Measurements from ENCODE around the gene CFAP74.

The CFAP74 gene

DNA sequence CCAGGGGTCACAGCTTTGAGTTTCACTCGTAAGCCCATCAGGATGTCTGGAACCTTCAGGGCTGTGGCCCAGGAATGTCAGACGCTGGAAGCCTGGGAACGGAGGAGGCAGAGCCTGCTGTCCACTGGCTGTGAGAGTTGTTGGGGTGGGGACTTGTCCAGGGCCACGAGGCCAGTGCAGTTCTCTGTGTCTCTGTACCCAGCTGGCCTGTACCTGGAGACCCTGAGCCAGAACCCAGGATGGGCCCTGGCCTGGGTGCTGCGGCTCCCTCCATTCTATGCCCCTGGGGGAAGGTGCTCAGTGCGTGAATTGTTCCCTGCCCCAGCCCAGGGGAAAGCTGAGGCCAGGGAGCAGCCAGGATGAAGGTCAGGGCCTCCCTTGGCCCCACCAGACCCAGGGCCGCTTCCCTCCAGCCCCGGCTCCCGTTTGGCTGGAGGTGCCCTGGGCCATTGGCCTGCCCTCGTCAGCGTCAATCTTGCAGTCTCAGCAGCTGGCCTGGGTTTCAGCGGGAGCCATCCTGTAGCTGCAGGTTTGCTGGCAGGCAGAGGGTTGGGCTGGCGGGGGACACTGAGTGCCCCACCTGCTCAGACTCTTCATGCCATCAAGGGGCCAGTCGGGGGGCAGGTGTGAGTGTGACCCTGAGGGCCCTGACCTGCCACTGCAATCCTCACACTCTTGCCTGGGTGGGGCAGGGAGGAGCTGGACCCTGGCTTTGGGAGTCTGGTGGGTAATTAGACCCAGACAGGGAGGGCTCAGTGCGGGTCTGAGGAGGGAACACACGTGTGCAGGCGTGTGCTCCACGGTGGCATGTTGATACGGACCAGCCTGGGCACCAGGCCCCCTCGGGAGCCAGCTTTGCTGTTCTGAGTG lies 89.2 kb downstream of the CFAP74 start:
- DNase-seq = no peak

- no peak for DNase-seq
Observed at GRCh38 chr1:1911350-1912041, 92.1 kb downstream of the CFAP74 start.

DNA sequence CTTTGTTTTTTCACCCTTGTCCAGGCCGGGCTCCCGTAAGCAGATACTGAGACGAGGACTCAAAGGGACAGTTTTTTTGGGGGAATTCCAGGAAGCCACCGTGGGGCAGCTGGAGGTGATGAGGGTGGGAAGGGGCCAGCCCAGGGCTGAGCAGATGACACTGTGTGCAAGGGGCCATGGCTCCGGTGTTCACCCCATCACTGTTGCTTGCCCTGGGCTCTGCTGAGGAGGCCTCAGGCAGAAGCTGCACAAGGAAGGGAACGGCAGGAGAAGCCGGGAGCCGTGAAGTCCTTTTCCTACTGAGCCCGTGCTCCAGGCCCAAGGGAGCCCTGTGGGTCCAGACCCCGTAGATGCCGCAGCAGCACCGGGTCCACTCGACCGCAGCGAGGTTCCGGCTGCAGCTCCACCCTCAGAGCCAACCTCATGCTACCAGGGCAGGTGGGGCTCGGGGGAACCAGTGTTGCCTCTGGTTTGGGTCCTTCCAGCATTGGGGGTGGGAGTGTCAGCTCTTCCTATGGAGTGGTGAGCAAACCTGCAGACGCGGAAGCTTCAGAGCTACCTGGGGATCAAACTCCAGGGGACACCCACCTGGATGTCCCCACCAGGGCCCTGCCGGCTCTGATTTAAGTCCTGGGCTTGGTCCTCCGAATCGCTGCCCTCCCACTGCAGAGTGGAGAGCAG lies 92.8 kb downstream of the CFAP74 start:
- no peak for DNase-seq

- no peak for DNase-seq
Observed at GRCh38 chr1:1910033-1910465, 93.5 kb downstream of the CFAP74 start.

DNA sequence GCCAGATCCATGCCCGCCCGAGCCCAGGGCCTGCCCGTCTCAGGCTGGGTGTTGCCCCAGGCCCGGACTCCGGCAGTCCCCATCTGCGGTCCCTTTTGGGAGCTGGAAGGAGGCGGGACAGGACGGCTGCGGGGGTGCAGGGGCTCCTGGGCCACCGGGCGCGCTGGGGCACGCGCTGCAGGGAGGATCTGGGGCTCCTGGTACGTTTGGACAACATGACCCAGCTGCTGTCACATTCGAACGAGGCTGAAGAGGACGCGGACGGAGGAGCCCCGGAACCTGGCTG lies 95.1 kb downstream of the CFAP74 start:
- DNase-seq = no peak

DNA sequence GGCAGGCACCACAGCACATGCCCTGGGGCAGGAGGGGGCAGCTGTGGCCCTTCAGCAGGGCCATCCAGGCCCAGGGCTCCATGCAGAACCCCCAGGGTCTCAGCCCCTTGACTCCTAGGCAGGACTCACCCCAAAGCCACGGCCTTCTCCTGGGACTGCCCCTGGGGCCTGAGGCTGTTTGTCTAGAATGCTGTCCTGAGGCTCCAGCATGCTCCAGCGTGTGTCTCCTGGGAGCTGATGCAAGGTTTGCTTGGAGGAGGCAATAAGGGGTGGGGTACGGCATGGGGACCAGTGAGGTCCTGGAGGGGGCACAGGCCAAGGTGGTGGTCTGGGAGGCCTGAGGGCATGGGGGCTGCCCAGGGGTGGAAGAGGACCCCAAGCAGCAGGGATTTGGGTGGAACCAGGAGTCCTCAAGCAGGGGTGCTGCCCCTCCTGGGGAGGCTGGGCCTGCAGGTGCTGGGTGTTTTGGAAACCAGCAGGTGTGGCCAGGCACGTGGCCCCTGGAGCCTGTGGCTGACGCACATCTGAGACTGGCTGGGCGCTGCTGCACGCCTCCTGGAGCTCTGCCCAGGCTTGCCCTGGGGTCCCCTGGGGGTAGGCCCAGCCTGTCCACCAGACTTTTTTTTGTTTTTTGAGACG lies 96.4 kb downstream of the CFAP74 start:
- peak; percentile 24 for DNase-seq

DNA sequence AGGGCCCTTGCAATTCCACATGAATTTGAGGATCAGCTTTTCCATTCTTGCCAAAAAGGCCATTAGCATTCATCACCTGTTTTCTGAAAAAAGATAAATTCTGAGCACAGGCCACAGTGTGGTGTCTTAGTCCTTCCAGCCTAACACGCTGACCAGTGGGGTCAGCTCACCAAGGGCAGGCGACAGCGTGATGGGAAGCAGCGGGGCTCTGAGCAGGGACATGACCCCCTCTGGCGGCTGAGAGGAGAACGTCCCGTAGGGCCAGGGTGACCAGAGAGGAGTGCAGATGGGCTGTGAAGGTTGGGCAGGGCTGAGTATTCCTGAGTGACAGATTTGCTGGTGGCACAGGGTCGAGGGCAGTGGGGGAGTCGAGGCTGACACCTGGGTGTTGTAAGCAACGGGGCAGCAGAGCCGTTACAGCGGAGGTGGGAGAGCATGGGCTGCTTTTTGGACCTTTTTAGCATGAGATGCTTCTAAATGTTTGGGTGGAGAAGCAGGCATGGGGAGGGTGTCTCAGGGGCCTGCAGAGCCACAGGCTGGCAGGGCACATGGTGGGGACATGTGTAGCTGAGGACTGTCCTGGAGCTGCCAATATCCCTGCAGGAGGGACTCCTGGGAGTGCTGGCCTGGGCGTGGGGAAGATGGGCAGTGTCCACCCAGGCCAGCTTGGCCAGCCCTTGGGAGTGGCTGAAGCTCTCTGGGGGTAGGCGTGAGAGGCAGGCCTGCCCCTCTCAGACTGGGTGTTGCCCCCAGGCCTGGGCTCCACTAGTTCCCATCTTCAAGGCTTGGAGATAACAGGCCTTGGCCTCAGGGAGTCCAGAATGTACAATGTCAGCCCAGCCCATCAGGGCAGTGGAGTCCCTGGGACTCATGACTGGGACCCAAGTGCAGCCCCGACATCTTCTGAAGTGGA lies 97.1 kb downstream of the CFAP74 start:
- DNase-seq = peak; percentile 92

- DNase-seq = no peak
Observed at GRCh38 chr1:1903224-1903623, 100.4 kb downstream of the CFAP74 start.

DNA sequence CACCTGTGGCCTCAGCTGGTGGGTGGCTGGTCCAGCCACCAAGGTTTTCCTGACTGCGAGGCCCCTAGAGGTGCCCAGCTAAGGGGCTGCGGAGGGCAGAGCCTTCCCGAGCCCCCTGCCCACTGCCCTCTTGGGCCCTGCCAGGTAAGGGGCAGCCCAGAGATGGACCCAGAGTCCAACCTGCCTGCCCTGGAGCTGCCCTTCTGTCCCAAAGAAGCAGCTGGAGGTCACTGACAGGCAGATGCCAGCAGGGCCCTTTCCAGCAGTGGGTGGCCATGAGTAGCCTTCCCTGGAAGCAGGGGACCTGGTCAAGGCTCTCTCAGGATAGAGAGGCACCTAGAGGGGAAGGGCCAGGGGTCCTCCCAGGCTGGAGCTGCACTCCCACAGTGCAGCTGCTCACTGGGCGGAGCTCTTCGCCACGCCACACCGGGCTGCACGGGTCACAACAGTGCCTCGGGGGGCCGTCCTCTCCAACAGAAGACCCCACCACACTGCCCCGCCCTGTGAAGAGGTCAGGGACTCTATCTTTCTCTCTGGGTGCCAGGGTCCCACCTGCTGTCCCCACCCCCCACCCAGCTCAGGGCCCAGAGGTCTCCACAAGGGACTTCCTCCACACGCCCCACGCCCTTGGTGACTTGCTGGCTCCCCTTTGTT lies 101.8 kb downstream of the CFAP74 start:
- DNase-seq = no peak

- no peak for DNase-seq
Observed at GRCh38 chr1:1900883-1901640, 102.5 kb downstream of the CFAP74 start.

DNA sequence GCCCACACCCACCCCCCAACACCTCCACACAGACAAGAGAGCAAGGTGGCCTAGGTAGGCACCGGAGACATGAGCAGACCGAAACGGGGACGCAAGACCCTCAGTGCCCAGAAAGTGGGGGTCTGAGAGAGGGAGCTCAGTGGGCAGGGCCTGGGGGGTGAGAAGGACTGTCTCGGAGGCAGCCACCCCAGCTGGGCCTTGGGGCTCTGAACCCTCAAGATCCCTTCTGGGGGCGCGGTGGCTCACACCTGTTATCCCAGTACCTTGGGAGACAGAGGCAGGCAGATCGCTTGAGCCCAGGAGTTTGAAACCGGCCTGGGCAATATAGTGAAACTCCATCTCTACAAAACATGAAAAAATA lies 103.6 kb downstream of the CFAP74 start:
- DNase-seq = no peak

DNA sequence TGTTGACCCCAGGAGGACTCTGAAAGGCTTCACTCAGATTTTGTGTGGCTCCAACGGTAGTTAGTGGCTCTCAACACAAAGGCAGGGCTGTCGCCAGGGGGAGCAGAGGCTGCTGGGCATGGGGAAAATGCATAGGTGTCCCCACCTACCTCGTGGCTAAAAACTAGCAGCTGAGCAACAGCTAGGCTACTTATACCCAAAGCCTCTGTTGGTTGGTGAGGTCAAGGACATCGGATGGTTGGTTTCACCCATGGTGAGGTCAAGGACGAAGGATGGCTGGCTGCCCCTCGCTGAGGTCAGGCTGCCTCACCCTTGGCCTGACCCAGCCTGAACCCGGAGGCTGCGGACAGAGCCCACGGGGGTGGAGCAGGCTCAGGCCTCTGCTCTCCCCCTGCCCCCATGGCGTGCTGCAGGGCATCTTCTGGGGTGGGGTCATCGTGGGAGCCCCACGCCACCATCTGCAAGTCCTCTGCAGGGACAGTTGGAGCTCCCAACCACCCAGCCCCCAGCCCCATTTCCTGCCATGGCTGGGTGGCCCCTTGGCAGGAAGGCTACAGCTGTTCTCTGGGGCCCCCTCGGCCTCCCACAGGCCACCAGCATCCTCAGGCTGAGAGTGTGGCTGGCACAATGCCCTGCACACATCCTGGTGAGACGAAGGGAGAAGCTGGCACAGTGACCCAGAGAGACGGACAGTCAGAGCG lies 104.2 kb downstream of the CFAP74 start:
- no peak for DNase-seq

GRCh38 chr1:1898246-1898933 lies 105.2 kb downstream of the CFAP74 start:
- DNase-seq = no peak

GRCh38 chr1:1895456-1896336 lies 107.9 kb downstream of the CFAP74 start:
- DNase-seq = no peak

DNA sequence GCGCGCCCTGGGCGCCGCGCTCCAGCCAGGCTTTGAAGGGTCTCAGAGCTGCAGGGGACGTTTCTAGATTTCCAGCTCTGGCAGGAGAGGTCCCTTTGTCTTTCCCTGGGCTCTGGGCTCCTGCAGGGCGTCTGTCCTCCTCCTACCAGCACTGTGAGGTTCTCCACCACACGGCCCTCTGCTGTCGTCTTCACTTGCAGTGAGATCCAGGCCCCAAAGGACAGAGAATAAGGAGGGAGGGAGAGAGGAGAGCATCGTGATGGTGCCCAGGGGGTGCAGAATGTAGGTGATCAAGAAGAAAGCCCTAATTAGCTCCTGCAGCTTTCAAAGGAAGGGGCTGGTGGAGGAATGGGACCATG lies 108.5 kb downstream of the CFAP74 start:
- no peak for DNase-seq

DNA sequence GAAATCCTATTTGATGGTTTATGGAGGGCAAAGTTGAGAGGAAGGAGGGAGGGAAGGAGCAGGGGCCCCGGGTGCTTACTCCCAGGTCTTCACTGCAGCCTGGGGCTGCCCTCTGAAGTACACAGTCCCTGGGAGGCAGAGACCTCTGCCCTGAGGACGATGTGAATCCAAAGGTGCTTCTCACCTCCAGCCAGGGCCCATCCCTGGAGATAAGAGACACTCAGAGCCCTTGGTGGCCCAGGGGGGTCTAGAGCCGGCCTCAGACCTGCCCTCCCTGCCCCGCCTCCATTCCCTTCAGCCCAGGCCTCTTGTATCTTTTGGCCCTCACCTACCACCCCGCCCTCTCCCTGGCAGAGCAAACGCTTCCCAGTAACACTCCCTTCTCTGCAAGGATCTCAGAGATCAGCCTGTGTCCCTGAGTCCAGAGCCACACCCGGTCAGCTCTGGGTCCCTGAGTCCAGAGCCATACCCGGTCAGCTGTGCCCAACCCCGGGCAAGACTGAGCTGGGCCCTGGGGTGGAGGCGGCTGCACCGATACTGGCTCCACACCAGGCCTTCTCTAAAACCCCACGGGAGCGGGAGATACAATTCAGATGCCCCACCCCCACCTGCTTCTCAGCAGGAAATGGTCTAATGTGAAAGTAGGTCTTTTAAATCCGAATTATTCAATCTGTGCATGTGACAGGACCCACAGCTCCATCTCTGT lies 109.1 kb downstream of the CFAP74 start:
- DNase-seq = no peak

DNA sequence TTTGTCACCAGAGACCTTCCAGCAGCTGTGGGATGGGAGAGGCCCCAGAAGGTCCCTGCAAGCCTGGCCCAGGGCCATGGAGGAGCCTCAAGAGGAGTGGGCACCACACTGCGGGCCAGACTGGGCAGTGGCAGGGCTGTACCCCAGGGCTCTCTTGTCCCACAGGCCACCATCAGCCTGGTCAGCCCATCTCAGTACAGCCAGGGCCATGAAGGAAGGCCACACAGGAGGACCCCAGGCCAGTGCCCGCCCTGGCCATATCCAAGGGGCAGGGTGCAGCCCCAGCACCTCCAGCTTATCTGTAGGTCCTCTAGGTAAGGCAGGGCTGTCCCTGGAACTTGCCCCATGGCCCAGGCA lies 109.6 kb downstream of the CFAP74 start:
- DNase-seq = no peak

- DNase-seq = no peak
Observed at GRCh38 chr1:1893291-1893985, 110.1 kb downstream of the CFAP74 start.

All from OCI-M1 (cell line).